Neuronal stem cell (in vitro differentiated cells): Measurements from ENCODE around the gene ADM.

Experiments used
- DNase-seq: peaks from one replicate; pipeline ENCODE4 v3.0.0-alpha.2; 2013; ENCODE audit warnings: low spot score
- H2AFZ ChIP-seq: one replicate; pipeline ENCODE4 v1.6.1; 2013; ENCODE audit warnings: mild to moderate bottlenecking, low read length, inconsistent platforms
- H2AK5ac ChIP-seq: 2 replicates; pipeline ENCODE4 v1.6.1; 2013; ENCODE audit warnings: low read depth, mild to moderate bottlenecking, inconsistent platforms, low read length, moderate library complexity, mixed read lengths
- H2BK120ac ChIP-seq: 2 replicates; pipeline ENCODE4 v1.6.1; 2013; ENCODE audit warnings: low read depth, mild to moderate bottlenecking, inconsistent platforms, low read length, moderate library complexity, mixed read lengths
- H2BK12ac ChIP-seq: one replicate; pipeline ENCODE4 v1.6.1; 2013; ENCODE audit warnings: low read length, inconsistent platforms
- H2BK15ac ChIP-seq: 2 replicates; pipeline ENCODE4 v1.6.1; 2013; ENCODE audit warnings: mild to moderate bottlenecking, low read length, inconsistent platforms, mixed read lengths
- H2BK5ac ChIP-seq: one replicate; pipeline ENCODE4 v1.6.1; 2013; ENCODE audit warnings: inconsistent platforms, mild to moderate bottlenecking, low read length, moderate library complexity
- H3K14ac ChIP-seq: one replicate; pipeline ENCODE4 v1.6.1; 2013; ENCODE audit warnings: low read length, inconsistent platforms
- H3K18ac ChIP-seq: 2 replicates; pipeline ENCODE4 v1.6.1; 2013; ENCODE audit warnings: low read length, inconsistent platforms
- H3K23ac ChIP-seq: 2 replicates; pipeline ENCODE4 v1.6.1; 2013; ENCODE audit warnings: low read depth, mild to moderate bottlenecking, mixed read lengths, low read length, inconsistent platforms; ENCODE audit not compliant: poor library complexity
- H3K27ac ChIP-seq: replicated peaks from 3 replicates; pipeline ENCODE4 v1.5.1; 2013; ENCODE audit warnings: low read length, inconsistent platforms
- H3K27me3 ChIP-seq, 3 experiments: 2 replicates each; pipeline ENCODE4 v1.6.1; 2013; ENCODE audit warnings: low read length in 3 of 3, mild to moderate bottlenecking in 2 of 3, inconsistent platforms in 1 of 3, low read depth in 1 of 3, mixed read lengths in 1 of 3, moderate library complexity in 1 of 3; ENCODE audit not compliant: control insufficient read depth in 3 of 3, insufficient read depth in 3 of 3
- H3K36me3 ChIP-seq, 2 donors: replicated peaks in 1 of 2; 2 replicates each; pipeline ENCODE4 v1.6.1; 2013; ENCODE audit warnings: low read length in 2 of 2; ENCODE audit not compliant: control insufficient read depth in 2 of 2, insufficient read depth in 2 of 2
- H3K4ac ChIP-seq: 2 replicates; pipeline ENCODE4 v1.6.1; 2013; ENCODE audit warnings: inconsistent platforms, mild to moderate bottlenecking, low read length, moderate library complexity
- H3K4me1 ChIP-seq, 2 donors: 1 replicate in 1 of 2; 2 replicates in 1 of 2; pipeline ENCODE4 v1.6.1; 2013; ENCODE audit warnings: low read length in 2 of 2, low read depth in 1 of 2; ENCODE audit not compliant: control insufficient read depth in 2 of 2, insufficient read depth in 1 of 2
- H3K4me2 ChIP-seq: one replicate; pipeline ENCODE4 v1.6.1; 2013; ENCODE audit warnings: mild to moderate bottlenecking, low read length, inconsistent platforms; ENCODE audit not compliant: insufficient read depth, poor library complexity, severe bottlenecking
- H3K4me3 ChIP-seq, 2 donors: 2 replicates each; pipeline ENCODE4 v1.5.1; 2013; ENCODE audit warnings: low read length in 2 of 2, mild to moderate bottlenecking in 2 of 2, inconsistent platforms in 1 of 2, moderate library complexity in 1 of 2
- H3K79me1 ChIP-seq: one replicate; pipeline ENCODE4 v1.6.1; 2013; ENCODE audit warnings: low read depth, mild to moderate bottlenecking, inconsistent platforms, low read length, moderate library complexity
- H3K9ac ChIP-seq: one replicate; pipeline ENCODE4 v1.6.1; 2013; ENCODE audit warnings: mild to moderate bottlenecking, low read depth, low read length, inconsistent platforms; ENCODE audit not compliant: poor library complexity
- H3K9me3 ChIP-seq, 2 donors: replicated peaks in 1 of 2; 2 replicates each; pipeline versions ENCODE3 to v1.6.1; 2013; ENCODE audit warnings: low read length in 2 of 2, mild to moderate bottlenecking in 2 of 2, inconsistent platforms in 1 of 2, low read depth in 1 of 2, mixed read lengths in 1 of 2, moderate library complexity in 1 of 2; ENCODE audit not compliant: control insufficient read depth in 2 of 2, insufficient read depth in 1 of 2
- H4K8ac ChIP-seq: one replicate; pipeline ENCODE4 v1.6.1; 2013; ENCODE audit warnings: low read depth, mild to moderate bottlenecking, inconsistent platforms, low read length, moderate library complexity
- H4K91ac ChIP-seq: one replicate; pipeline ENCODE4 v1.6.1; 2013; ENCODE audit warnings: low read length, low read depth, mild to moderate bottlenecking, inconsistent platforms; ENCODE audit not compliant: poor library complexity
- WGBS, 2 donors: extraction: QIAGEN DNeasy Blood & Tissue Kit; methylation state at CpG; one replicate each; pipeline ENCODE4 v1.1.7; 2013; ENCODE audit warnings: missing lambda C conversion rate in 2 of 2, mixed read lengths in 1 of 2; ENCODE audit not compliant: insufficient read length in 2 of 2, insufficient replicate concordance in 1 of 2; ENCODE audit errors: extremely low coverage in 2 of 2; 5-methylcytosine and 5-hydroxymethylcytosine counted together

ADM gene

DNA sequence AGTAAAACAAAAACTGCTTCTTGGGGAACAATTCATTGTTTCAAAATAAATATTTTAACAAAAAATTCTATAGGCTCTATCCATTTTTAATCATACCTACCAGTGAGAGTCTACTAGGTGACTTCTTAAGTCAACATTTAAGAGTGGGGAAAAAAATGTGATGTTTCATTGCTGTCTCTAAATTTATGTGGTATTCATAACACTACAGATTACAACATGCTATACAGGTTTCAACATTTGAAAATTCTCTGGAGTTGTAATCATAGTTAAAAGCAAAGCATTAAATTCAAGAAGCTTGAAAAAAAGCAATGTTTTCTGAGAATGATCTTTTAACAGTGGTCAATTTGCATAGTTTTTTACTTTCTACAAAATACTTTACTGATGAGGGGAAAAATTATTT is 29.2 kb upstream of the ADM start:
- H3K79me1 ChIP-seq, result no peaks in the 10 kb centered on the region
- no peaks in the 10 kb centered on the region for H3K4me1 ChIP-seq
- H3K14ac ChIP-seq, result no peak overlapping the region
- H2BK12ac ChIP-seq, result no peak overlapping the region
- no peak overlapping the region for H4K91ac ChIP-seq
- no peak overlapping the region for H3K27ac ChIP-seq
- no peak overlapping the region for H2AK5ac ChIP-seq
- no peak overlapping the region for H3K9ac ChIP-seq
- H2AFZ ChIP-seq, result no peak overlapping the region
- H4K8ac ChIP-seq, result no peak overlapping the region
- no peaks in the 10 kb centered on the region for H3K36me3 ChIP-seq
- H3K23ac ChIP-seq, result no peak overlapping the region
- H3K27me3 ChIP-seq, result no peaks in the 10 kb centered on the region
- DNase-seq, result no peak
- H3K4me2 ChIP-seq, result no peak overlapping the region
- H2BK15ac ChIP-seq, result no peak overlapping the region
- no peak overlapping the region for H3K4me3 ChIP-seq
- no peak overlapping the region for H2BK120ac ChIP-seq
- no peaks in the 10 kb centered on the region for H3K9me3 ChIP-seq
- no peak overlapping the region for H2BK5ac ChIP-seq
- no peak overlapping the region for H3K4ac ChIP-seq
- no peak overlapping the region for H3K18ac ChIP-seq

DNA sequence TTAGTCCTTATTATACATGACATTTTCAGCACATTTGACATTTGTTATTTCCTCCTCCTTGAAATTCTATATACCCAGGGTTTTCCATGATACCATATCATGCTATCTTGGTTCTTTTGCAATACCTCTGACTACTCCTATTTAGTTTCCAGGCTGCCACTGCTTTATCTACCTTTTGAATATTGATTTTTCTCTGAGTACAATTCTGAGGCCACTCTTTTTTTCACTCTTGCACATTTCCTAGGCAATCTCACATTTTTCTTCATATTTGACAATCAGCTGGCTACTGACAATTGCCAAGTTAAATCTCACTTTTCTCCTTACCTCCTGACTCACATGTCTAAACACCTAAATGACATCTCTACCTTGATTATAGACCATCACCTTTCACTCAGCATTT is 22.8 kb upstream of the ADM start:
- no peak overlapping the region for H3K18ac ChIP-seq
- H3K14ac ChIP-seq, result no peak overlapping the region
- H2BK12ac ChIP-seq, result no peak overlapping the region
- H2BK120ac ChIP-seq, result no peak overlapping the region
- DNase-seq, result no peak
- H2AFZ ChIP-seq, result no peak overlapping the region
- H3K23ac ChIP-seq, result no peak overlapping the region
- no peak overlapping the region for H3K4me3 ChIP-seq
- H2BK5ac ChIP-seq, result no peak overlapping the region
- no peak overlapping the region for H3K27ac ChIP-seq
- no peaks in the 10 kb centered on the region for H3K36me3 ChIP-seq
- peaks cover 3% of the 10 kb centered on the region for H3K79me1 ChIP-seq
- H4K91ac ChIP-seq, result no peak overlapping the region
- no peak overlapping the region for H2AK5ac ChIP-seq
- H4K8ac ChIP-seq, result no peak overlapping the region
- H3K4me1 ChIP-seq, result no peaks in the 10 kb centered on the region
- H3K4me2 ChIP-seq, result no peak overlapping the region
- H3K9me3 ChIP-seq, result no peaks in the 10 kb centered on the region
- H3K27me3 ChIP-seq, result no peaks in the 10 kb centered on the region
- H3K4ac ChIP-seq, result no peak overlapping the region
- H3K9ac ChIP-seq, result no peak overlapping the region
- no peak overlapping the region for H2BK15ac ChIP-seq

DNA sequence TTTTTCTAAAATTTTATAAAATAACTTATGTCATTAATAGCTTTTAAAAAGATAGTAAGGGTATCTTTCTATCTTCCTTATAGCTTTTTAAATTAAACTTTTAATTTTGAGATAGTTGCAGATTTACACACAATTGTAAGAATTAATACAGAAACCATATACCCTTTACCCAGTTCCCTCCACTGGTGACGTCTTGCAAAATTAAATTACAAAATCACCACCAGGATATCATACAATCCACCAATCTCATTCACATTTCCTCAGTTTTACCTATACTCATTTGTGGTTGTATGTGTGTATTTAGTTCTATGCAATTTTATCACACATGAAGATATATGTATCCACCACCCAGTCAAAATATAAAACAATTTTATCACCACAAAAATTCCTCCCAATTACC is 20.9 kb upstream of the ADM start:
- no peak overlapping the region for H3K9ac ChIP-seq
- H3K27me3 ChIP-seq, result no peaks in the 10 kb centered on the region
- H3K23ac ChIP-seq, result no peak overlapping the region
- H3K79me1 ChIP-seq, result peaks cover 3% of the 10 kb centered on the region
- H3K14ac ChIP-seq, result no peak overlapping the region
- no peak overlapping the region for H2BK12ac ChIP-seq
- H4K8ac ChIP-seq, result no peak overlapping the region
- no peak overlapping the region for H2BK120ac ChIP-seq
- H2BK15ac ChIP-seq, result no peak overlapping the region
- H2AFZ ChIP-seq, result no peak overlapping the region
- no peak overlapping the region for H4K91ac ChIP-seq
- no peak overlapping the region for H3K27ac ChIP-seq
- no peak overlapping the region for H3K18ac ChIP-seq
- no peaks in the 10 kb centered on the region for H3K9me3 ChIP-seq
- no peak overlapping the region for H2BK5ac ChIP-seq
- no peak overlapping the region for H3K4me3 ChIP-seq
- no peak overlapping the region for H3K4me2 ChIP-seq
- DNase-seq, result no peak
- H2AK5ac ChIP-seq, result no peak overlapping the region
- H3K4ac ChIP-seq, result no peak overlapping the region
- no CpG with 5 or more reads among the region's 1 CpG for WGBS, 2 donors
- H3K4me1 ChIP-seq, result no peaks in the 10 kb centered on the region
- peaks cover 2 to 5% of the 10 kb centered on the region in 2 donors for H3K36me3 ChIP-seq

DNA sequence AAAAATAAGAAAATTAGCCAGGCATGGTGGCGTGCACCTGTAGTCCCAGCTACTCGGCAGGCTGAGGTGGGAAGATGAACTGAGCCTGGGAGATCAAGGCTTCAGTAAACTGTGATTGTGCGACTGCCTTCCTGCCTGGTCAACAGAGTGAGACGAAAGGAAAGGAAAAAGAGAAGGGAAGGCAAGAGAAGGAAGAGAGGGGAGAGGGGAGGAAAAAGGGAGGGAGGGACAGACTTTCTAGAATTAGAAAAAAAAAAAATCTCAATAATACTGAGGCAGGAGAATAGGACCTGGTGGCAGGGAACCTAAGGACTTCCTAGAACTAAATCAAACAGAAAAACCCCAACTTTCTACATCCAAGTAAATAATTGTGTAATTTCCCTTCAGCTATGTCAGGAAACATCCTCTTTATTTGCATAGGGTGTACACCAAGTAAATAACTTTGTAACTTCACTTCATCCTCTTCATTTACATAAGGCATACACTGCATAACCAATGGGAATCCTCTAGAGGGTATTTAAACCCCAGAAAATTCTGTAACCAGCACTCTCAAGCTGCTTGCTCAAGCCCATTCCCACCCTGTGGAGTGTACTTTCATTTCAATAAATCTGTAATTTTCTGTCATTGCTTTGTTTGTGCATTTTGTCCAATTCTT is 19.6 kb upstream of the ADM start:
- Histone ChIP-seq H3K36me3 (peaks cover 2 to 5% of the 10 kb centered on the region in 2 donors), H3K79me1 (peaks cover 6% of the 10 kb centered on the region), H3K27me3 (no peaks in the 10 kb centered on the region), H2BK12ac (no peak overlapping the region), H3K4me2 (no peak overlapping the region), H3K4me1 (no peaks in the 10 kb centered on the region), H3K4me3 (no peak overlapping the region), H4K8ac (no peak overlapping the region), H4K91ac (no peak overlapping the region), H2BK120ac (no peak overlapping the region), H3K23ac (no peak overlapping the region), H3K27ac (no peak overlapping the region), H2AFZ (no peak overlapping the region), H3K4ac (no peak overlapping the region), H2BK5ac (no peak overlapping the region), H2AK5ac (no peak overlapping the region), H3K14ac (no peak overlapping the region), H2BK15ac (no peak overlapping the region), H3K9me3 (no peaks in the 10 kb centered on the region), H3K18ac (no peak overlapping the region), H3K9ac (no peak overlapping the region)
- no peak for DNase-seq
- no CpG with 5 or more reads among the region's 4 CpGs for WGBS, 2 donors
